Measurements from ENCODE around the gene RXFP1. TPM values are rescaled to one million over a fixed set of nuclear protein-coding genes. Genes with fewer than 3 reads are reported as not detected.

RXFP1 gene
- total RNA-seq, 2 donors from 2014 or later = 0.32 to 0.74 TPM

- 0% methylated on average over 12 of the region's 20 CpGs for WGBS
- Histone ChIP-seq H3K27me3 (replicated peaks; ENCODE audit: insufficient read depth) (no peaks in the 10 kb centered on the region), H3K27ac (peak within 1 kb of the TSS; percentile 90 to 95), H3K36me3 (no peaks in the 10 kb centered on the region), H3K9me3 (no peaks in the 10 kb centered on the region), H3K4me3 (peak within 1 kb of the TSS; percentile 55 to 72), H3K4me1 (replicated peaks) (no peaks in the 10 kb centered on the region)
- no peak for DNase-seq (ENCODE audit: low spot score)
- TF ChIP-seq CTCF (IDR thresholded peaks at IDR 0.05) (no peak), POLR2A (IDR thresholded peaks at IDR 0.05) (no peak), POLR2AphosphoS5 (IDR thresholded peaks at IDR 0.05) (no peak)
- intact Hi-C loops (cut with DNase I) = loop anchor here (5.0 kb wide), 1 partner anchor 51 kb away; the partner anchor contains the start of gene PPID
Measured at GRCh38 chr4:158671665-158671914, 149.9 kb downstream of the RXFP1 start, which contains the start of gene C4orf46. TSS of gene C4orf46 (minus strand) at chr4:158671887. CDS start at chr4:158671801, 86 bp downstream.

- Histone ChIP-seq H3K36me3 (no peaks in the 10 kb centered on the region), H3K4me1 (replicated peaks) (no peaks in the 10 kb centered on the region), H3K27ac (peak within 1 kb of the TSS; percentile 90 to 95), H3K27me3 (replicated peaks; ENCODE audit: insufficient read depth) (no peaks in the 10 kb centered on the region), H3K4me3 (peak within 1 kb of the TSS; percentile 55 to 72), H3K9me3 (no peaks in the 10 kb centered on the region)
- WGBS = under 1% methylated on average over 58 of the region's 60 CpGs
- peak; percentile 97 for DNase-seq (ENCODE audit: low spot score)
- TF ChIP-seq POLR2A (IDR thresholded peaks at IDR 0.05) = peak; percentile 91
- peak; percentile 10 to 74 (median 52) for TF ChIP-seq CTCF (IDR thresholded peaks at IDR 0.05)
- peak; percentile 99 for TF ChIP-seq POLR2AphosphoS5 (IDR thresholded peaks at IDR 0.05)
- intact Hi-C loops (cut with DNase I) = loop anchor here (5.0 kb wide), 1 partner anchor 50 kb away; the partner anchor contains the start of gene PPID
Measured at GRCh38 chr4:158671915-158672806, 150.5 kb downstream of the RXFP1 start, which contains the start of gene ETFDH. TSS of gene ETFDH (plus strand) at chr4:158672296. CDS start at chr4:158672457, 161 bp downstream.

- intact Hi-C loops (cut with DNase I) = loop anchor here (5.0 kb wide), 1 partner anchor 49 kb away; the partner anchor contains the start of gene PPID
- H3K9me3 ChIP-seq = no peaks in the 10 kb centered on the region
- H3K36me3 ChIP-seq = no peaks in the 10 kb centered on the region
- H3K4me1 ChIP-seq (replicated peaks) = no peaks in the 10 kb centered on the region
- TF ChIP-seq CTCF (IDR thresholded peaks at IDR 0.05) (no peak), POLR2AphosphoS5 (IDR thresholded peaks at IDR 0.05) (no peak), POLR2A (IDR thresholded peaks at IDR 0.05) (no peak)
- WGBS = 78% methylated on average over 3 of the region's 3 CpGs
- no peak overlapping the region for H3K27ac ChIP-seq
- no peaks in the 10 kb centered on the region for H3K27me3 ChIP-seq (replicated peaks; ENCODE audit: insufficient read depth)
- no peak for DNase-seq (ENCODE audit: low spot score)
- H3K4me3 ChIP-seq = no peak overlapping the region
Measured at GRCh38 chr4:158673633-158674032, 152.0 kb downstream of the RXFP1 start.

- H3K27ac ChIP-seq = no peak overlapping the region
- WGBS = 81% methylated on average over 5 of the region's 5 CpGs
- H3K36me3 ChIP-seq = no peaks in the 10 kb centered on the region
- no peak overlapping the region for H3K4me3 ChIP-seq
- TF ChIP-seq POLR2AphosphoS5 (IDR thresholded peaks at IDR 0.05) (no peak), CTCF (IDR thresholded peaks at IDR 0.05) (no peak), POLR2A (IDR thresholded peaks at IDR 0.05) (no peak)
- intact Hi-C loops (cut with DNase I) = no loop called here
- H3K4me1 ChIP-seq (replicated peaks) = no peaks in the 10 kb centered on the region
- DNase-seq (ENCODE audit: low spot score) = no peak
- no peaks in the 10 kb centered on the region for H3K27me3 ChIP-seq (replicated peaks; ENCODE audit: insufficient read depth)
- H3K9me3 ChIP-seq = no peaks in the 10 kb centered on the region
Measured at GRCh38 chr4:158676076-158676475, 154.4 kb downstream of the RXFP1 start.

All from prostate gland (tissue), 2 donors.